ENCODE data around the gene WDR20. TPM values are rescaled to one million over a fixed set of nuclear protein-coding genes. Genes with fewer than 3 reads are reported as not detected.

The WDR20 gene
- total RNA-seq, 1 donor from 2014 or later = 30.4 TPM

GRCh38 chr14:102185360-102185759 is 45.7 kb downstream of the WDR20 start:
- Mint-ChIP-seq H3K27me3 (no peaks in the 10 kb centered on the region), H3K9me3 (no peaks in the 10 kb centered on the region), H3K4me1 (peaks cover 37% of the 10 kb centered on the region), H3K36me3 (ENCODE audit: low read depth) (no peaks in the 10 kb centered on the region), H3K4me3 (no peak overlapping the region), H3K27ac (peak overlapping the region; percentile 92)
- intact Hi-C loops (cut with micrococcal nuclease) = loop anchor here (2.0 to 10.0 kb wide), 2 partner anchors 15 to 91 kb away; no protein-coding TSS in a partner anchor
- DNase-seq = no peak

- intact Hi-C loops (cut with micrococcal nuclease) = loop anchor here (10.0 kb wide), 1 partner anchor 92 kb away; no protein-coding TSS in a partner anchor
- DNase-seq = no peak
- no peak overlapping the region for H3K4me3 Mint-ChIP-seq
- H3K27ac Mint-ChIP-seq = peak overlapping the region; percentile 38
- peaks cover 27% of the 10 kb centered on the region for H3K4me1 Mint-ChIP-seq
- H3K9me3 Mint-ChIP-seq = no peaks in the 10 kb centered on the region
- H3K36me3 Mint-ChIP-seq (ENCODE audit: low read depth) = no peaks in the 10 kb centered on the region
- H3K27me3 Mint-ChIP-seq = no peaks in the 10 kb centered on the region
Observed at GRCh38 chr14:102187044-102187443, 47.3 kb downstream of the WDR20 start.

GRCh38 chr14:102187568-102188001 is 47.9 kb downstream of the WDR20 start:
- no peaks in the 10 kb centered on the region for H3K9me3 Mint-ChIP-seq
- no peaks in the 10 kb centered on the region for H3K36me3 Mint-ChIP-seq (ENCODE audit: low read depth)
- H3K4me1 Mint-ChIP-seq = peaks cover 27% of the 10 kb centered on the region
- no peaks in the 10 kb centered on the region for H3K27me3 Mint-ChIP-seq
- DNase-seq = no peak
- intact Hi-C loops (cut with micrococcal nuclease) = loop anchor here (10.0 kb wide), 1 partner anchor 93 kb away; no protein-coding TSS in a partner anchor
- no peak overlapping the region for H3K27ac Mint-ChIP-seq
- no peak overlapping the region for H3K4me3 Mint-ChIP-seq

- intact Hi-C loops (cut with micrococcal nuclease) = loop anchor here (10.0 kb wide), 1 partner anchor 93 kb away; no protein-coding TSS in a partner anchor
- no peaks in the 10 kb centered on the region for H3K27me3 Mint-ChIP-seq
- no peaks in the 10 kb centered on the region for H3K9me3 Mint-ChIP-seq
- H3K27ac Mint-ChIP-seq = no peak overlapping the region
- DNase-seq = no peak
- H3K4me1 Mint-ChIP-seq = peaks cover 24% of the 10 kb centered on the region
- no peaks in the 10 kb centered on the region for H3K36me3 Mint-ChIP-seq (ENCODE audit: low read depth)
- no peak overlapping the region for H3K4me3 Mint-ChIP-seq
Observed at GRCh38 chr14:102188187-102188586, 48.5 kb downstream of the WDR20 start.

DNA sequence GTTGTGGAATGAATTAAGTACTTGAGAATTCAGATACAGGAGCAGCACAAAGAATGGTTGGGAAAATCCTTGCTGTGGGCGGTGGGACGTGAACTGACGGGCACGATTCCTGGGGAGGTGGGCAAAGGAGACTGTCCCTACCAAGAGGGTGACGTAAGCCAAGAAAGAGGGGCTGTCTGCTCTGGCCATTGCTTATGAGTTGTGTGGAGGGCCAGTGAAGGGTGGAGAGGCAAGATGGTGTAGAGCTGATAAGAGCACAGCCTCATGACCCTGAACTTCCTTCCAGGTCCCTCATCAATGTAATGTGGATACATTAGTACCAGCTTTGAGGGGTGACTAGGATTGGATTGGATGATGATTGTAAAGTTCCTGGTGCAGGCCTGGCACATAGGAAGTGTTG is 50.2 kb downstream of the WDR20 start:
- Mint-ChIP-seq H3K9me3 (no peaks in the 10 kb centered on the region), H3K4me3 (no peak overlapping the region), H3K4me1 (peaks cover 9% of the 10 kb centered on the region), H3K36me3 (ENCODE audit: low read depth) (no peaks in the 10 kb centered on the region), H3K27me3 (no peaks in the 10 kb centered on the region), H3K27ac (no peak overlapping the region)
- intact Hi-C loops (cut with micrococcal nuclease) = loop anchor here (10.0 kb wide), 1 partner anchor 95 kb away; no protein-coding TSS in a partner anchor
- no peak for DNase-seq

DNA sequence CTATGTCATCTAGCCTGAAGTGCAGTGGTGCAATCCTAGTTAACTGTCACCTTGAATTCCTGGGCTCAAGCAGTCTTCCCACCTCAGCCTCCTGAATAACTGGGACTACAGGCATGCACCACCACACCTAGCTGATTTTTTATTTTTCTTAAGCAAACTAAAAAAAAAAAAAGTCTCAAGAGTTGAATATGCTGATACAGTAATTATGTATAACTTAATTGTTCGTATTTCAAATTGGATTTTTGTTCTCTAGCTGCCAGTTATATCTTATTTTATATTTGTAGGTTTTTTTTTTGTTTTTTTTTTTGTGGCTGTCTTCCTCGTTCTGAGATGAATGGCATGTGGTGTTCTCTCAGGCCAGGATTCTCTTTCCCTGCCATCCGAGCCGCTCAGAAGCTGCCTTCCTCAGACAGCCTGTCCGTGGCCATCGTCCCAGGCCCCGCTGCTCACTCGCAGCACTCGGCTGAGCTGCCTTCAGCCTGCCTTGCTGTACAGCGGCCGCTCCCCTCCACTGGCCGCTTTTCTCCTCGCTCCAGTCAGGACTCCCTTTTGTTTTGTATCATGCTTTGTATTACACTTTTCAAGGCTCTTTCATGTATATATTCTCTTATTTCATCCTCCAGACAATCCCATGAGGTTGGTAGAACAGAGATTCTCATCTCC is 53.3 kb downstream of the WDR20 start:
- peaks cover 20% of the 10 kb centered on the region for H3K36me3 Mint-ChIP-seq (ENCODE audit: low read depth)
- DNase-seq = no peak
- H3K4me3 Mint-ChIP-seq = no peak overlapping the region
- no peak overlapping the region for H3K27ac Mint-ChIP-seq
- H3K27me3 Mint-ChIP-seq = no peaks in the 10 kb centered on the region
- no peaks in the 10 kb centered on the region for H3K9me3 Mint-ChIP-seq
- peaks cover 17% of the 10 kb centered on the region for H3K4me1 Mint-ChIP-seq
- intact Hi-C loops (cut with micrococcal nuclease) = no loop called here

GRCh38 chr14:102194856-102195255 is 55.2 kb downstream of the WDR20 start:
- peaks cover 21% of the 10 kb centered on the region for H3K4me1 Mint-ChIP-seq
- peaks cover 22% of the 10 kb centered on the region for H3K36me3 Mint-ChIP-seq (ENCODE audit: low read depth)
- intact Hi-C loops (cut with micrococcal nuclease) = no loop called here
- no peak overlapping the region for H3K4me3 Mint-ChIP-seq
- no peak for DNase-seq
- H3K27me3 Mint-ChIP-seq = no peaks in the 10 kb centered on the region
- no peak overlapping the region for H3K27ac Mint-ChIP-seq
- no peaks in the 10 kb centered on the region for H3K9me3 Mint-ChIP-seq

- DNase-seq = no peak
- no peak overlapping the region for H3K27ac Mint-ChIP-seq
- H3K27me3 Mint-ChIP-seq = no peaks in the 10 kb centered on the region
- intact Hi-C loops (cut with micrococcal nuclease) = no loop called here
- H3K4me3 Mint-ChIP-seq = no peak overlapping the region
- H3K36me3 Mint-ChIP-seq (ENCODE audit: low read depth) = peaks cover 28% of the 10 kb centered on the region
- H3K4me1 Mint-ChIP-seq = peaks cover 25% of the 10 kb centered on the region
- no peaks in the 10 kb centered on the region for H3K9me3 Mint-ChIP-seq
Observed at GRCh38 chr14:102195446-102195845, 55.7 kb downstream of the WDR20 start.

- H3K27me3 Mint-ChIP-seq = no peaks in the 10 kb centered on the region
- H3K4me3 Mint-ChIP-seq = no peak overlapping the region
- H3K9me3 Mint-ChIP-seq = no peaks in the 10 kb centered on the region
- intact Hi-C loops (cut with micrococcal nuclease) = no loop called here
- no peak for DNase-seq
- peaks cover 34% of the 10 kb centered on the region for H3K4me1 Mint-ChIP-seq
- H3K27ac Mint-ChIP-seq = no peak overlapping the region
- peaks cover 28% of the 10 kb centered on the region for H3K36me3 Mint-ChIP-seq (ENCODE audit: low read depth)
Observed at GRCh38 chr14:102196039-102196901, 56.6 kb downstream of the WDR20 start.

- H3K4me3 Mint-ChIP-seq = no peak overlapping the region
- no peaks in the 10 kb centered on the region for H3K9me3 Mint-ChIP-seq
- H3K27ac Mint-ChIP-seq = no peak overlapping the region
- peaks cover 40% of the 10 kb centered on the region for H3K4me1 Mint-ChIP-seq
- H3K36me3 Mint-ChIP-seq (ENCODE audit: low read depth) = peaks cover 30% of the 10 kb centered on the region
- intact Hi-C loops (cut with micrococcal nuclease) = no loop called here
- no peak for DNase-seq
- no peaks in the 10 kb centered on the region for H3K27me3 Mint-ChIP-seq
Observed at GRCh38 chr14:102196902-102197230, 57.2 kb downstream of the WDR20 start.

DNA sequence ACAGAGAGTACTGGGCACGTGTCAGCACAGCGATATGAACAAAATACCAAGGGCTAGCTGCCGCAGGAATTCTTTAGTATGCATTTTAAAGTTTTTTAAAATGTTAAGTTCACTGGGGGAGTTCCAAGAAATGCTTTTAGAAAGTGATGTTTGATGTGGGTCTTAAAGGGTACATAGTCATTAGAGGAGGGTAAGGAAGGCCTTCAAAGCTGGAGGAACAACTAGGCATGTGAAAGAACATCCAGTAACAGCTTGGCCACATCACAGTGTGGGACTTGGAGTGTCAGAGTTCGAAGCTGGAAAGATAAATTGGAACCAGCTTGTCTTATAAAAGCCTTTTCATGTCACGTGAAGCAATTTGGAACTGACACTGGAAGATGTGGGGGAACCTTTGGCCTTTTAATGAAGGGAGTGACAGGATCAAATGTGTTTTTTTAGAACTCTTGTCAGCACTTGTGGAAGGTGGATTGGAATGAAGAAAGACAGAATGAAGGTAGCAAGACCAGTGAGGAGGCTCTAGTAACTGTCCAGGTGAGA is 57.7 kb downstream of the WDR20 start:
- H3K4me3 Mint-ChIP-seq = no peak overlapping the region
- DNase-seq = no peak
- peaks cover 30% of the 10 kb centered on the region for H3K36me3 Mint-ChIP-seq (ENCODE audit: low read depth)
- intact Hi-C loops (cut with micrococcal nuclease) = no loop called here
- H3K9me3 Mint-ChIP-seq = no peaks in the 10 kb centered on the region
- H3K27ac Mint-ChIP-seq = no peak overlapping the region
- no peaks in the 10 kb centered on the region for H3K27me3 Mint-ChIP-seq
- H3K4me1 Mint-ChIP-seq = peaks cover 42% of the 10 kb centered on the region

GRCh38 chr14:102200690-102201352 is 61.1 kb downstream of the WDR20 start:
- intact Hi-C loops (cut with micrococcal nuclease) = loop anchor here (2.0 to 5.0 kb wide), 2 partner anchors 16 to 59 kb away; no protein-coding TSS in a partner anchor
- H3K4me3 Mint-ChIP-seq = peak overlapping the region; percentile 2
- peaks cover 40% of the 10 kb centered on the region for H3K36me3 Mint-ChIP-seq (ENCODE audit: low read depth)
- no peaks in the 10 kb centered on the region for H3K9me3 Mint-ChIP-seq
- peaks cover 40% of the 10 kb centered on the region for H3K4me1 Mint-ChIP-seq
- peak overlapping the region; percentile 74 for H3K27ac Mint-ChIP-seq
- DNase-seq = no peak
- H3K27me3 Mint-ChIP-seq = no peaks in the 10 kb centered on the region

DNA sequence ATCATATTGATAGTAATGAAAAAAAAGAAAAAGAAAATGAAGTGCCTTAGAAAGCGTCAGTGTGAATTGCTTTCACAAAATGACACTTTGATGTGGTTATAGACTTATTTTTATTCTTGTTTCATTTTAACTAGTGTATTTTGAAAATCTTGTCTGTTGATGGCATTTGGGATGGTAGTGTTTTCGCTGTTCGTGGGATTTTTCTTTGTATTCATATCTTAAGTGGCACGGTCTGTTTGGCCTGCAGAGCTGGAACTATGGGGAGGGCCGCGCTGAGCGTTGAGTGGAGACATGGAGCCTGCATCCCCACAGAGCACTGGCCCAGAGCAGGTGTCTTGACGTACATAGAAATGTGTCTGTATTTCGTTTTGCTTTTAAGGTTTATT is 61.6 kb downstream of the WDR20 start:
- Mint-ChIP-seq H3K9me3 (no peaks in the 10 kb centered on the region), H3K4me1 (peaks cover 38% of the 10 kb centered on the region), H3K4me3 (peak overlapping the region; percentile 2), H3K27me3 (no peaks in the 10 kb centered on the region), H3K27ac (peak overlapping the region; percentile 74), H3K36me3 (ENCODE audit: low read depth) (peaks cover 37% of the 10 kb centered on the region)
- DNase-seq = no peak
- intact Hi-C loops (cut with micrococcal nuclease) = loop anchor here (2.0 to 5.0 kb wide), 2 partner anchors 17 to 59 kb away; no protein-coding TSS in a partner anchor

Data from activated CD4-positive, alpha-beta T cell treated with anti-CD3 and anti-CD28 coated beads, Interleukin-2, amount 10 ng/mL, durations not matched to agents 24 days and 14 days (primary cell).